ENCODE measurements around the gene NEMP1.

GRCh38 chr12:57099047-57099714, 20.6 kb upstream of the NEMP1 start:
- TF ChIP-seq EZH2 (IDR thresholded peaks at IDR 0.05): no peak
- TF ChIP-seq POLR2AphosphoS5 (IDR thresholded peaks at IDR 0.05; ENCODE audit: borderline replicate concordance, low read depth, low read length): no peak
- no peak for TF ChIP-seq FOXP2 (optimal IDR thresholded peaks at IDR 0.05; ENCODE audit: control extremely low read depth, extremely low read length, insufficient read depth)
